ENCODE results near the gene CRAT.
"Not testable (repeated sequence)": the region's sequence is repeated elsewhere in the genome, so short reads cannot be mapped to it uniquely, and the experiment has no call there.

GRCh38 chr9:129122976-129123375, 12.4 kb upstream of the CRAT start:
- TF ChIP-seq CTCF (IDR thresholded peaks at IDR 0.05; ENCODE audit: borderline replicate concordance, extremely low read depth, low read length, poor library complexity, severe bottlenecking); EZH2 (IDR thresholded peaks at IDR 0.05; ENCODE audit: borderline replicate concordance, low read depth, low read length, severe bottlenecking): not testable (repeated sequence)
